Measurements from ENCODE around the gene ETF1. TPM values are rescaled to one million over a fixed set of nuclear protein-coding genes. Genes with fewer than 3 reads are reported as not detected.

ETF1 gene
- total RNA-seq, 1 donor from 2014 or later = 76.0 TPM

DNA sequence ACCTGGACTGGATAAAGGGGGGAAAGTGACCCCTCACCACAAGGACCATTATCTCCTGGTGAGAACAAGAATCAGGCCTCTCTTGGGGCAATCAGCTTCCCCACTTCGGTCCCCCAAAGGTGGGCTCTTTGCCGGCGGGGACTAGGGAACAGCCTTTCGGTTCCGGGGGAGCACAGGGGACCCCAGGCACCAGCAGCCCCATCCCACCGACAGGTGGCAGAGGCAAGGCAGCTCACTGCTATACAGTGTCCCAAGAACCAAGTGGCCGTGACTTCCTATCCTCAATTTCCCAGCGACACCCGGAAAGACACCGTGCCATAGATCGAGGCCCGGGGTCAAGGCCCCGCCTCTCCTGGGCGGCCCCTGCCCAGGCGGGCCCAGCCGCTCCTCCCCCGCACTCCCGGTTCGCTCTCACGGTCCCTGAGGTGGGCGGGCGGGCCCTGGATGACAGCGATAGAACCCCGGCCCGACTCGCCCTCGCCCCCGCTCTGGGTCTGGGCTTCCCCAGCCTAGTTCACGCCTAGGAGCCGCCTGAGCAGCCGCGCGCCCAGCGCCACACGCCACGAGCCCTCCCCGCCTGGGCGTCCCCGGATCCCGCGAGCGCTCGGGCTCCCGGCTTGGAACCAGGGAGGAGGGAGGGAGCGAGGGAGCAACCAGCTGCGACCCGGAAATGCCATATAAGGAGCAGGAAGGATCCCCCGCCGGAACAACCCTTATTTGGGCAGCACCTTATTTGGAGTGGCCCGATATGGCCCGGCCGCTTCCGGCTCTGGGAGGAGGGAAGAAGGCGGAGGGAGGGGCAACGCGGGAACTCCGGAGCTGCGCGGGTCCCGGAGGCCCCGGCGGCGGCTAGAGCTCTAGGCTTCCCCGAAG, 78.4 kb downstream of the ETF1 start:
- DNase-seq (ENCODE audit: low read depth in 2 of 2) = peak; percentile 98

DNA sequence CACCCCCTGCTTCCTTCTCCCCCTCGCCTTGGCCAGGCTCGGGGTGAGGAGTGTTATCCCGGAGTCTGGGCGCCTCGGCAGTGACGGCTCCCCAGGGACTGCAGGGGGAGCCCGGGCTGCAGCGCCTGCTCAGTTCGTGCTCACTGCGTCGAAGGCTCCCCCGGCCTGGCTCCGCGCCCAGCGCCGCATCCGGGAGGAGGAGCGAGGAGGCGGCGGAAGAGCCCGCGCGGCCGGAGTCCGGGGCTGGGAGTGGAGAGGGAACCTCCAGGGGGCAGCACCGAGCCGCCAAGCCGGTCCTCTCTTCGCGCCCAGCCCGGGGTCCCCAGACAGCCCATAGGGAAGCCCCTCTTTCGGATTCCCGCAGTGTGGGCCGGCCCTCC, 79.0 kb downstream of the ETF1 start:
- peak; percentile 94 to 96 for DNase-seq (ENCODE audit: low read depth in 2 of 2)

DNA sequence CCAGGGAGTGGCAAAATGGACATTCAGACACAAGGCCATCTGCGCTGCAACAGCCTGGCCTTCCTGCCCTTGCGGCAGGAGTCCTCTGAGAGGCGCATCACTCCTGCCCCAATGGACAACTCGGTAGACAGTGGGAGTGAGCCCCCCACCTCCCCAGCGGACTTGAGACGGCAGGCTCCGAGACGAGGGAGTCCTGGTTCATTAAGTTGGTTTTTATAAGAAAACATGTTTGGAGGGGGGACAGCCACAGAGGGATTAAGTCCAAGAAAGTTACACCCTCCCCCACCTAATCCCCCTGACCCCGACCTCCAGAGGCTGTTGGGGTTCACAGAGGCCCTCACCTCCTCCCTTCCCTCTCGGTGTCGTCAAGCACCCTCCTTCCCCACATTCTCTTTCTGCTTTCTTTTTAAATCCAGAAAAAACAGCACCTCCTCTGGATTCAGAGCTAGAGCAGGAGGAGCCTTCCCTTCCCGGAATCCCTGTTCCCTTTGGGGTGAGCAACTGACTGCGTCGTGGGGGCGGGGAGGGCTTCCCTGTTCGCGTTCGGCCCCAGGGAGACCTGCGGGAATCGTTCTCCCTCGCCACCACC, 79.5 kb downstream of the ETF1 start:
- no peak for DNase-seq (ENCODE audit: low read depth in 2 of 2)

DNA sequence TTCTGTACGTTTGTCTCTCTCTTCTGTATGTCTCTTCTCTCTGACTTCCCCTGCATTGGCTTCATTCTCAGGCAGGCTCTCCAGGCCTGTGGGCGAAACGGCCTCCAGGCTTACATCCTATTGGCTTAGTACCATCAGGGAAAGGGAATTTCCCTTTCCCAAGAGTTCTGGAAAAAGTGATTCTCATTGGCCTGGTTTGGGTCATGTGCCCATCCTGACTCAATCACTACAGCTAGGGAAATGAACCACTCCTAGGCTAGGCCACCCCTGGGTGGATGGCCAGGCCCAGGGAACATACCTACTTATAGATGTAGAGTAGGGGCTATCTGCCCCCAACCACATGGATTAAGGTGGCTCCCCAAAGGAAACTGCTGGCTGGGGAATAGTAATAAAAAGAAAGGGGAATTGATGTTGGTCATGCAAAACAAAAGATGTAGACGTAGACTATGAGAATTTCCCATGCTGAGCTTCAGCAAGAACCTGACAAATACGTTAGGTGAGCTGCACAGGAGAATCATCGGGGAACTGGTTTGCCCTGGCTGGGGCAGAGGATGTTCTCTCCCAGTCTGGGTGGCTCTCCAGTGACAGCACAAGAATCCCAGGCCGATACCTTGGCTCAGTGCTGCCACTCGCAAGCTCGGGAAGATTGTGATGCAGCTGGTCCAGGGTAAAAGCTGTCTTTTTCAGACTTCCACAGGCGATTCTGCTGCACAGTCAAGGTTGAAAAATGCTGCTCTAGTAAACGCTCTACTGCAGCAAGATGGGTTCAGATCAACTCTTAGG, 81.5 kb downstream of the ETF1 start:
- DNase-seq (ENCODE audit: low read depth in 2 of 2) = peak; percentile 82 to 83

GRCh38 chr5:138460032-138460693, 82.9 kb downstream of the ETF1 start:
- DNase-seq (ENCODE audit: low read depth in 2 of 2) = no peak

DNA sequence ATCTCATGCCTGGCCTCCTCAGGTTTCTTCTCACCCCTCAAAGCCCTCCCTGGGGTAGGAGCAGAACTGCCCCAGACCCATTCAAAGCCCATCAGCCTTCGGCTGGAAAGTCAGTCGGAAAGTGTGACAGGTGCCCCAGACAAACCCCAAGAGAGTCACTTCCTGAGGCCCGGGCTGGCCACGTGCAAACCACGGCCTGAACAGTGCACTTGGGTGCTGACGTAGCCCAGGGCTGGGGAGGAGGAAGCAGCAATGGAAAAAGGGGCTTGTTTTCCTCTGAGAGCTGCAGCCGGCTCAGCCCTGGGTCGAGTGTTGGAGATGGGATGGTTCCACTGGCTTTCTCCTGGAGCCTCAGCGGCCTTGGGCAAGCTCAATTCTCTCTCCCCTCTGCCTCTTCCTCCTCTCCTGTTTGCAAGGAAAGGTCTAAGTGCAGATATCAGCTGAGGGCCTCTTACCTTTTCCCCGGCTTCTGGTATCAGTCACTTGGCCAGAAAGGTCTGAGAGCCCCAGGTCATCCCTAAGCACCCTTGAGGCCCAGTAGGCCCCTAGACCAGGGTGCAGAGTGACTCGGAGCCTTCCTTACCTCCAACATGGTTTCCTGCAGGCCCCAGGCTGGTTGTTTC, 83.6 kb downstream of the ETF1 start:
- DNase-seq (ENCODE audit: low read depth in 2 of 2) = peak; percentile 61 to 95

DNA sequence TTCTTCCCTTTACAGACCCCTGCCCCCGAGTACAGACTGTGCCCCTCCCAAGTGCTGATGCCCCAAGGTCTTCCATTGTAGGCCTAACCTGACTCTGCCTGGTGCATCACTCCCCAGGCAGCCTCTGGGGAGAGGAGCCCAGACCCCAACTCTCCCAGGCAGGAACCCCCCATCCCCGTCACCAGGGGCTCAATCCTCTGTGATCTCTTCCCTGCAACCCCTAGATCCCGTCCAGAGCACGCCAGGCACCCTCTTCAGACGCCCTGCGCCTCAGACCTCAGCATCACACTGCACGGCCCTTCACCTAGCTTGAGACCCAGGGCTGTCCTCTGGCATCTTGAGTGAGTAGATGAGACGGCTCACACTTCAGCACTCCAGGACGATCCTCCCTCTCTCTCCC, 84.2 kb downstream of the ETF1 start:
- no peak for DNase-seq (ENCODE audit: low read depth in 2 of 2)

DNA sequence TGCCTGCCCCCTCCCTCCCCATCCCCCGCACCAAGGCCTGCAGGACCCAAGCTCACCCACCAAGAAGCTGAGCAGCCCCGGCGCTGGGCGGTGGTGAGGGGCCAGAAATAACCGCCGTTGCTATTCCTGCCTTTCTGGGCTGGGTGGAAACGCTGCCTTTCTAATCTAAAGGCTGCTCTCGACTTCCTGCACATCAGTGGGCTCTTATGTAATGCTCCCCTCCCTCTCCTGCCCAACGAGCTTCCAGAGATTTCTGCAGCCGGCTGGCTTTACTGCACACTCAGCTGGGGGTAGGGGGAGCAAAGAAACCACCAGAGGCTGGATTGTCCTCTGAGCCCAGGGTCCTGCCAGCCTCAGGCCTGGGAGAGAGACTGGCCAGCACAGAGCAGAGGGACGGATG, 84.7 kb downstream of the ETF1 start:
- DNase-seq (ENCODE audit: low read depth in 2 of 2) = peak in 1 of 2 donors; percentile 25

DNA sequence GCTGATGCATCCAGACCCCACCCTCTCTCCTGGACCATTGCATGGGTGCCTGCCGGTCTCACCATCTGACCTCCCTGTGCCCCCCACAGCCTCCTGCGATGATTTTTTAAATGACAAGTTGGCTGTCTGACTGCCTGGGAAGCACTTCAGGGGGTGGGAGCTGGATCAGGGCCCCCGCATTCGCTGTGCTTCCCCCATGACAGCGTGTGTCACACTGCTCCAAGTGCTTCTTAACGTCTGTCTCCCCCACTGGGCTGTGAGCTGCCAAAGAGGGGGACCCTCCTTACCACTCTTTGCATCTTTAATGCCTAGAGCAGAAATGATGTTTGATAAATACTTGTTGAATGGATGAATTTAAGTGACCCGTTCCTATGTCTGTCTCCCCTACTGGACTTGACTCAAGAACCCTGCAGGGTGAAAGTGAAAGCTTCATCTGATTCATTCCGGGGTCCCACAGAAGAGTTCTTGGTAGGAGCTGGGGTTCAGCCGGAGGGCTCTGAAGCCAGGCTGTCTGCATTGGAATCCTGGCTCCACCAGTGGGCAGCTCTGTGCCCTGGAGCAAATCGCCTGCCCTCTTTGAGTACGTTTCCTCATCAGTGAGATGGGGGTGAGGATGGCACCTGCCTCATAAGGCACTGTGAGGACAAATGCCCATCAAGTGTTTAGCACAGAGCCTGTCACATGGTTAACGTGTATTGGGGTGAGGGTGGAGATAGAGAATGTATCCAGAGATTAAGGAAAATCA, 85.3 kb downstream of the ETF1 start:
- DNase-seq (ENCODE audit: low read depth in 2 of 2) = no peak

Other genes with a start within 250 kb of the ETF1 start
- 0.79 and 3.9 TPM in 2 replicates for gene CDC25C, start 211.4 kb downstream of the ETF1 start, total RNA-seq
- gene FAM53C, start 205.0 kb downstream of the ETF1 start, total RNA-seq = 29.2 and 31.5 TPM in 2 replicates
- gene KDM3B, start 190.6 kb downstream of the ETF1 start, total RNA-seq = 37.3 and 41.9 TPM in 2 replicates
- 0.40 and 1.1 TPM in 2 replicates for gene REEP2, start 104.2 kb downstream of the ETF1 start, total RNA-seq
- gene EGR1, start 77.8 kb downstream of the ETF1 start, total RNA-seq = 0.44 and 4.8 TPM in 2 replicates
- 156 and 187 TPM in 2 replicates for gene HSPA9, start 32.2 kb upstream of the ETF1 start, total RNA-seq
- gene CTNNA1, start 210.2 kb upstream of the ETF1 start, total RNA-seq = 479 and 529 TPM in 2 replicates

Measured in lung microvascular endothelial cell (primary cell).